Activated naive CD8-positive, alpha-beta T cell treated with anti-CD3 and anti-CD28 coated beads, Interleukin-2, amount 50 U/mL, for 24 hours (primary cell): ENCODE data around the gene LGR6.

Experiments used
- ATAC-seq: fragments of 150-1000 bp; cut with Tn5 transposase; one replicate; pipeline ENCODE4 v1.10.0; 2021
- DNase-seq: peaks from one replicate; pipeline ENCODE4 v3.0.0; 2021
- H3K27ac Mint-ChIP-seq: one replicate; pipeline ENCODE4 v1.8.0; 2021; ENCODE audit warnings: mild to moderate bottlenecking, mixed read lengths
- H3K27me3 Mint-ChIP-seq: one replicate; pipeline ENCODE4 v1.8.0; 2021; ENCODE audit warnings: mixed read lengths
- H3K36me3 Mint-ChIP-seq: one replicate; pipeline ENCODE4 v1.8.0; 2021; ENCODE audit warnings: low read depth, mixed read lengths
- H3K4me1 Mint-ChIP-seq: one replicate; pipeline ENCODE4 v1.8.0; 2021; ENCODE audit warnings: mixed read lengths
- H3K4me3 Mint-ChIP-seq: one replicate; pipeline ENCODE4 v1.8.0; 2021; ENCODE audit warnings: mild to moderate bottlenecking, moderate library complexity, mixed read lengths
- H3K9me3 Mint-ChIP-seq: one replicate; pipeline ENCODE4 v1.8.0; 2021; ENCODE audit warnings: mixed read lengths

Gene LGR6

DNA sequence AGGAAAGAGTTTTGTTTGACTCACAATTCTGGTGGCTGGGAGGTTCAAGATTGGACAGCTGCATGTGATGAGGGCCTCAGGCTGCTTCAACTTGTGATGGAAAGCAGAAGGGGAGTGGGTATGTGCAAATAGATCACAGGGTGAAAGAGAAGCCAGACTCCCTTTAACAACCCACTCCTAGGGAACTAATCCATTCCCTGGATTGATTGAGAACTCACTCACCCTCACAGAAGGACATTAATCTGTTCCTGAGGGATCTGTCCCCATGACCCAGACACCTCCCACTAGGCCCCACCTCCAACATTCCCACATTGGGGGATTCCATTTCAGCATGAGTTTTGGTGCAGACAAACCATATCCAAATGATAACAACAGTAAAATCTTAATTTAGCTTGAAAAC is 122.6 kb downstream of the LGR6 start:
- no peak for ATAC-seq
- H3K36me3 Mint-ChIP-seq, result no peaks in the 10 kb centered on the region

DNA sequence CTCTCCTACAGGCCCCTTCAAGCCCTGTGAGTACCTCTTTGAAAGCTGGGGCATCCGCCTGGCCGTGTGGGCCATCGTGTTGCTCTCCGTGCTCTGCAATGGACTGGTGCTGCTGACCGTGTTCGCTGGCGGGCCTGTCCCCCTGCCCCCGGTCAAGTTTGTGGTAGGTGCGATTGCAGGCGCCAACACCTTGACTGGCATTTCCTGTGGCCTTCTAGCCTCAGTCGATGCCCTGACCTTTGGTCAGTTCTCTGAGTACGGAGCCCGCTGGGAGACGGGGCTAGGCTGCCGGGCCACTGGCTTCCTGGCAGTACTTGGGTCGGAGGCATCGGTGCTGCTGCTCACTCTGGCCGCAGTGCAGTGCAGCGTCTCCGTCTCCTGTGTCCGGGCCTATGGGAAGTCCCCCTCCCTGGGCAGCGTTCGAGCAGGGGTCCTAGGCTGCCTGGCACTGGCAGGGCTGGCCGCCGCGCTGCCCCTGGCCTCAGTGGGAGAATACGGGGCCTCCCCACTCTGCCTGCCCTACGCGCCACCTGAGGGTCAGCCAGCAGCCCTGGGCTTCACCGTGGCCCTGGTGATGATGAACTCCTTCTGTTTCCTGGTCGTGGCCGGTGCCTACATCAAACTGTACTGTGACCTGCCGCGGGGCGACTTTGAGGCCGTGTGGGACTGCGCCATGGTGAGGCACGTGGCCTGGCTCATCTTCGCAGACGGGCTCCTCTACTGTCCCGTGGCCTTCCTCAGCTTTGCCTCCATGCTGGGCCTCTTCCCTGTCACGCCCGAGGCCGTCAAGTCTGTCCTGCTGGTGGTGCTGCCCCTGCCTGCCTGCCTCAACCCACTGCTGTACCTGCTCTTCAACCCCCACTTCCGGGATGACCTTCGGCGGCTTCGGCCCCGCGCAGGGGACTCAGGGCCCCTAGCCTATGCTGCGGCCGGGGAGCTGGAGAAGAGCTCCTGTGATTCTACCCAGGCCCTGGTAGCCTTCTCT is 124.6 kb downstream of the LGR6 start:
- Mint-ChIP-seq H3K4me3 (no peak overlapping the region), H3K9me3 (no peaks in the 10 kb centered on the region), H3K36me3 (no peaks in the 10 kb centered on the region), H3K27ac (no peak overlapping the region), H3K27me3 (no peaks in the 10 kb centered on the region), H3K4me1 (peaks cover 13% of the 10 kb centered on the region)
- ATAC-seq (no peak), DNase-seq (no peak)

More for the DNA sequence above, 122.6 kb downstream of the LGR6 start:
- no peak overlapping the region for H3K4me3 Mint-ChIP-seq
- no peak overlapping the region for H3K27ac Mint-ChIP-seq
- no peak for DNase-seq
- H3K4me1 Mint-ChIP-seq, result peaks cover 22% of the 10 kb centered on the region
- H3K27me3 Mint-ChIP-seq, result no peaks in the 10 kb centered on the region
- no peaks in the 10 kb centered on the region for H3K9me3 Mint-ChIP-seq

DNA sequence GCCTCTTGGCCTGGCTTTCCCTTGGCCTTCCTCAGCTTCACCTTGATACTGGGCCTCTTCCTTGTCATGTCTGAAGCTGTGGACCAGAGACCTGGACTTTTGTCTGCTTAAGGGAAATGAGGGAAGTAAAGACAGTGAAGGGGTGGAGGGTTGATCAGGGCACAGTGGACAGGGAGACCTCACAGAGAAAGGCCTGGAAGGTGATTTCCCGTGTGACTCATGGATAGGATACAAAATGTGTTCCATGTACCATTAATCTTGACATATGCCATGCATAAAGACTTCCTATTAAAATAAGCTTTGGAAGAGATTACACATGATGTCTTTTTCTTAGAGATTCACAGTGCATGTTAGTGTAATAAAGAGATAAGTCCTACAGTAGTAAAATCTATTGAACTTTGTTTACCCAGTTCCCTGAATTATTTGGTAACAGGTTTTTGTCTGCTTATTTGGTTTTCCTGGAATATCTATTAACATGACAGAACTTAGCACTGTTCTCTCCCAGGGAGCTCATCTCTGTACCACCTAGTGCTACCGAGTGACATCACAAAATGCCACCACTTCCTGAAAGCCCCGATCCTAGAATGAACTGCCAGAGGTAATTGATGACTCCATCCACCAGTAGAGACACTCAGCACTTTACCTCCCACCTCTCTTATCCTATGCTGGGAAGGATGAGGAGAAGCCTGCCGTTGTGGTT is 125.9 kb downstream of the LGR6 start:
- no peak for DNase-seq
- Mint-ChIP-seq H3K27ac (no peak overlapping the region), H3K4me1 (peaks cover 13% of the 10 kb centered on the region), H3K36me3 (no peaks in the 10 kb centered on the region), H3K9me3 (no peaks in the 10 kb centered on the region), H3K4me3 (no peak overlapping the region), H3K27me3 (no peaks in the 10 kb centered on the region)
- no peak for ATAC-seq

DNA sequence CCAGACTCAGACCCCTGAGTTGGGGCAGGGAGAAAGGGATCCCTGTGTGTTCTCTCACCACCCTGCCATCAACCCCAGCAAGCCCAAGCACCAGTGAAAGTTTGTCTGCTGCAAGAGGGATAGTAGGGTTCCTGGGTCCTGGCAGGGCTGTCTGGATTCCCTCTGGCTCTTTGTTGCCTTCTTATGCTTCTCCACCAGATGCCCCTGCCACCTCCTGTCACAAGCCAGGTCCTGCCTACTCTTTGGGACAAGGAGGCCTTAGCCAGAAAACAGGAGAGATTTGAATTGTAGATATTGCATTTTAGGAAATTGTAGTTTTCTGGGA is 126.4 kb downstream of the LGR6 start:
- Mint-ChIP-seq H3K9me3 (no peaks in the 10 kb centered on the region), H3K27ac (no peak overlapping the region), H3K27me3 (no peaks in the 10 kb centered on the region), H3K4me3 (no peak overlapping the region), H3K4me1 (peaks cover 13% of the 10 kb centered on the region), H3K36me3 (no peaks in the 10 kb centered on the region)
- no peak for DNase-seq
- no peak for ATAC-seq

DNA sequence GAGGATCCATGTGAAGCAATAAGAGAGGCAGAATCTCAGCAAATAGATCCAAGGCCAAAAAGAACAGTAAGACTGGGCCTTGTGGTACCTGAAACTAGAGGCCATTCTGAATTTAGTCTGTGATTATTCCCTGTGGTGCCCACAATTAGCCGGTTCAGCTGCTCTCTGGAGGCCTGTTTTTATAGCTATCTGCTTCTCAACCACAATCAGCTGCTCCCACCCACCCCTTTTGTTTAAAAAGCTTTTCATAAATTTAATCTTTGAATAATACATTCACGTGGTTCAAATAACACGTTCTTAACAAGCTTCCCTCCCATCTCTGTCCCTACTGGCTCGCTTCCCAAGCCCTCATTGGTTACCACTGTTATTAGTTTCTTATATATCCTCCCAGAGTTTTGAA is 130.1 kb downstream of the LGR6 start:
- no peaks in the 10 kb centered on the region for H3K36me3 Mint-ChIP-seq
- H3K4me1 Mint-ChIP-seq, result peaks cover 13% of the 10 kb centered on the region
- no peak overlapping the region for H3K4me3 Mint-ChIP-seq
- ATAC-seq (no peak), DNase-seq (no peak)
- no peaks in the 10 kb centered on the region for H3K27me3 Mint-ChIP-seq
- H3K27ac Mint-ChIP-seq, result no peak overlapping the region
- H3K9me3 Mint-ChIP-seq, result no peaks in the 10 kb centered on the region

DNA sequence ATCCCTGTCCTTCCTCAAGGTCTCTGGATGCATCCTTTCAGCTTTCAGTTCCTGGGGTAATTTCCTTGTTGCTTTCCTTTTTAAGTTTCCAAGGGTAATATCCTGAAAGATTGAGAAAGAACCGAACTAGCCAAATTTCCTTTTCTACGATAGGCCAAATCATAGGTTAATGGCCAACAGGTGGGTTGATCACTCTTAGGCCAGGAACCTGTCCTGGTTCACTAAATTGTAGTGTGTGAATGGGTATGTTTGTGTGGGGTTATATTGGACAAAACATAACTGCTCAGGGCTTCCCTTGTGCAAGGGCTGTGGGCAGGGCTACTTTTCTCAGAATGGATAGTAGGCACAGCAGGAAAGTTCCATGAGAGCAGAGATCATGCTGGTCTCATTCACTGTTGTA is 131.0 kb downstream of the LGR6 start:
- H3K27ac Mint-ChIP-seq, result no peak overlapping the region
- H3K36me3 Mint-ChIP-seq, result peaks cover 2% of the 10 kb centered on the region
- H3K27me3 Mint-ChIP-seq, result no peaks in the 10 kb centered on the region
- peaks cover 9% of the 10 kb centered on the region for H3K4me1 Mint-ChIP-seq
- DNase-seq (no peak), ATAC-seq (no peak)
- H3K4me3 Mint-ChIP-seq, result no peak overlapping the region
- no peaks in the 10 kb centered on the region for H3K9me3 Mint-ChIP-seq

DNA sequence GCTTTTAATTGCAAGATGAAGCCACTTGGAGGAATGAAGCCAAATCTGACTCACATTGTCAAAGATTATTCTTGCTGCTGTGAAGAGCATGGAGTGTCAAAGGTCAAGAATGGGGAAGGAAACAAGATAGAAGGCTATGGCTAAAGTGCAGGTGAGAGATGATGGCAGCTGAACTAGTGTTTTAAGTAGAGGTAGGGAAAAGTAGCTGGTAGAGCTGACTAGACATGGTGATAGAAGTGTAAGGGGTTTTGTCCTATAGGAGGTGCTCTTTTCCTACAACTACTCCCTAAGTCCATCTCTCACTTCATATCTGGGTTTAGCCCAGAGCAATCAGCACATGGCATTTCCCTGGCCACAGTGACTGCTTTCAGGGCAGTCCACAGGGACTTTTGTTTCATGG is 136.3 kb downstream of the LGR6 start:
- H3K27me3 Mint-ChIP-seq, result no peaks in the 10 kb centered on the region
- ATAC-seq, result no peak

DNA sequence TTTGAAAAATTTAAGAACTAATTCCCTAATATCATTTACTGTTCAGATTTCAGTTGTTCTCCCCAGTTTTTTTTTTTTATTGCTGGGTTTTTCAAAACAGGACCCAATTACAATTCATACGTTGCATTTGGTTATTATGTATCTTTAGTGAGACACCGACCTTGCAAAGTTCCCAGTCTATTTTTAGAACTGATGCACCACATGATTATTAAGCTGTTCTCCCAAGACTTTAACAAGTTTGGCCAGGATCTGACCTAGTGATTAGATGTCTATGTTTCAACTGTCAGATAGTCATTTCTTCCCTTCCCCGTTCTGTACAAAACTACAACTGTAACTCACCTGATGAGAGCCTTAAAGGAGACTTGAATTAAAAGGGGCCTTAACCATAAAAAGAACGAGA is 140.3 kb downstream of the LGR6 start:
- no peak for ATAC-seq
- Mint-ChIP-seq H3K36me3 (peaks cover 50% of the 10 kb centered on the region), H3K27me3 (no peaks in the 10 kb centered on the region), H3K9me3 (no peaks in the 10 kb centered on the region), H3K4me1 (peaks cover 4% of the 10 kb centered on the region), H3K4me3 (no peak overlapping the region), H3K27ac (no peak overlapping the region)
- no peak for DNase-seq

More for the DNA sequence above, 136.3 kb downstream of the LGR6 start:
- no peak overlapping the region for H3K4me3 Mint-ChIP-seq
- DNase-seq, result no peak
- H3K27ac Mint-ChIP-seq, result no peak overlapping the region
- H3K36me3 Mint-ChIP-seq, result peaks cover 39% of the 10 kb centered on the region
- H3K9me3 Mint-ChIP-seq, result no peaks in the 10 kb centered on the region
- no peaks in the 10 kb centered on the region for H3K4me1 Mint-ChIP-seq

DNA sequence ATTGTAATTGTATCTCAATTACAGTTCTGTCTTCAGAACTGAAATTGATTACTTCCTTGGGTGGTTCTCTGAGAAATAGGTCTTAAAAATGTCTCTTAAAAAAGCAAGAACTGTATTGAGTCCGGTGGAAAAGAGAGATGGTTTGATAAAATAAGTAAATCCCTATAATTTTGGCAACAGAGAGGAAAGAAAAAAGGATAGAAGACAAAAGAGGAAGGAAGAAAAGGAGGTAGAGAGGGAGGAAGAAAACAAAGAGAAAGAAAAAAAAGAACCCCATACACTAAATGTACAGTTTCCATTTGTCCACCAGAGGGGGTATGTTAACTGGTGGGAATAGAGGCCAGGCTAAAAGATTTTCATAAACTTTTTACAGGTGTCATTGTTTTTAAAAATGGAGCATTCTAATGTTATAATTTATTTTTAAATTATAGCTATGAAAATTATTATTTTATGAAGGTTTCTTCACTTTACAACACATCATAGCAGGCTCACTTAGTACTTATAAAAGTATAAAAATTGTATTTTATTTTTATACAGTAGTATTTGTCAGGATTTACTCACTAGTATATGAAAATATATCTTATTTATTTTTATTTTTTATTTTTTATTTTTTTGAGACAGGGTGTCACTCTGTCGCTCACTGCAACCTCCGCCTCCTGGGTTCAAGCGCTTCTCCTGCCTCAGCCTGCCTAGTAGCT is 150.2 kb downstream of the LGR6 start:
- peaks cover 31% of the 10 kb centered on the region for H3K4me1 Mint-ChIP-seq
- peak overlapping the region; percentile 7 for H3K27ac Mint-ChIP-seq
- H3K27me3 Mint-ChIP-seq, result no peaks in the 10 kb centered on the region
- ATAC-seq (no peak), DNase-seq (no peak)
- H3K9me3 Mint-ChIP-seq, result no peaks in the 10 kb centered on the region
- peaks cover 11% of the 10 kb centered on the region for H3K36me3 Mint-ChIP-seq
- H3K4me3 Mint-ChIP-seq, result peak overlapping the region; percentile 56

DNA sequence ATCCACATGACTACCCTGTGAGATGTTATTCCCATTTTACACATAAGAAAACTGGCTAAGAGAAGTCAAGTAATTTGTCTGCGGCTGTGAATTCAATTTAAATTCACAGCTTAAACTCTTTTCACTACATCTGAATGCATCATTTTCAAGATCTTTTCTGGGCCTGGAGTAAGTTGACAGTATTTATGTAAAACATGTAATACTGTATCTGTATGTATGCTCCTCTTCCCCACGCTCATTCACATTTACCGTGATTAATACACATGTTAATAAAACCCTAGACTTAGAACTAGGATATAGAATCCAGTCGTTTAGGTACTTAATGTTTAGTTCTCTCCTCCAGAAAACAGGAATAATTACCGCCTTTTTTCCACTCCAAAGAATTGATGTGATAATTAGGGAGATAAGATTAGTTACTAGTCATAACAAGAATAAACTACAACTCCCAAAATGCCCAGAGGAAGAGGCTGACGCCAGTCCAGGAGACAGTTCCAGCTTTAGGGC is 154.5 kb downstream of the LGR6 start:
- Mint-ChIP-seq H3K4me3 (peak overlapping the region; percentile 87), H3K36me3 (no peaks in the 10 kb centered on the region), H3K27me3 (no peaks in the 10 kb centered on the region), H3K27ac (peak overlapping the region; percentile 87), H3K4me1 (peaks cover 25% of the 10 kb centered on the region), H3K9me3 (no peaks in the 10 kb centered on the region)
- no peak for ATAC-seq
- DNase-seq, result no peak

DNA sequence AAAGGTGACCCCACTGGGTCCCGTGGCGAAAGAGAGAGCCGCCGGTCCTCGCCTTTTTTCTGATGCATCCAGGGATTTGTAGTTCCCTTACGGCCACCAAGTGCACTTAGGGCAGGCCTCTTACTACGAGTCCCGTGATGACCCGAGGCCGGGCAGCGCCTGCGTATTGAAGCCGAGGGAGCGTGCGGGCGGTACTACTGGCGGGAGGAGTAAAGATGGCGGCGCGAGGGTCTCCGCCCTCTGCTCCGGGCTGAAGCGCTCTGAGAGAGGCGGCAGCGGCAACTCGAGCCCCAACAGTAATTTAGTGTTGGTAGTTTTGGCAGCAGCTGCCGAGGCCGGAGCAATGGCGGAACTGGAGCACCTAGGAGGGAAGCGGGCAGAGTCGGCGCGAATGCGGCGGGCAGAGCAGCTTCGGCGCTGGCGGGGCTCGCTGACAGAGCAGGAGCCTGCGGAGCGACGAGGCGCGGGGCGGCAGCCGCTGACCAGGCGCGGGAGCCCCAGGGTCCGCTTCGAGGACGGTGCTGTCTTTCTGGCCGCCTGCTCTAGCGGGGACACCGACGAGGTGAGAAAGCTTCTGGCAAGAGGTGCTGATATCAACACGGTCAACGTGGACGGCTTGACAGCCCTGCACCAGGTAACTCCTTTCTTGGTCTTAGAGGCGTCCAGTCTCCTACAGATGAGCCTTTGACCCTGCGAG is 155.1 kb downstream of the LGR6 start, which contains the start of gene PPP1R12B:
Gene PPP1R12B (plus strand): TSS at position 191 of the 697 bp plus-strand sequence. CDS start 153 bp downstream, at position 344.
- peaks cover 21% of the 10 kb centered on the region for H3K4me1 Mint-ChIP-seq
- H3K27me3 Mint-ChIP-seq, result no peaks in the 10 kb centered on the region
- peak within 1 kb of the TSS; percentile 87 for H3K27ac Mint-ChIP-seq
- peak within 1 kb of the TSS; percentile 87 for H3K4me3 Mint-ChIP-seq
- H3K36me3 Mint-ChIP-seq, result no peaks in the 10 kb centered on the region
- ATAC-seq, result peak; percentile 99
- peak; percentile 94 for DNase-seq
- H3K9me3 Mint-ChIP-seq, result no peaks in the 10 kb centered on the region

DNA sequence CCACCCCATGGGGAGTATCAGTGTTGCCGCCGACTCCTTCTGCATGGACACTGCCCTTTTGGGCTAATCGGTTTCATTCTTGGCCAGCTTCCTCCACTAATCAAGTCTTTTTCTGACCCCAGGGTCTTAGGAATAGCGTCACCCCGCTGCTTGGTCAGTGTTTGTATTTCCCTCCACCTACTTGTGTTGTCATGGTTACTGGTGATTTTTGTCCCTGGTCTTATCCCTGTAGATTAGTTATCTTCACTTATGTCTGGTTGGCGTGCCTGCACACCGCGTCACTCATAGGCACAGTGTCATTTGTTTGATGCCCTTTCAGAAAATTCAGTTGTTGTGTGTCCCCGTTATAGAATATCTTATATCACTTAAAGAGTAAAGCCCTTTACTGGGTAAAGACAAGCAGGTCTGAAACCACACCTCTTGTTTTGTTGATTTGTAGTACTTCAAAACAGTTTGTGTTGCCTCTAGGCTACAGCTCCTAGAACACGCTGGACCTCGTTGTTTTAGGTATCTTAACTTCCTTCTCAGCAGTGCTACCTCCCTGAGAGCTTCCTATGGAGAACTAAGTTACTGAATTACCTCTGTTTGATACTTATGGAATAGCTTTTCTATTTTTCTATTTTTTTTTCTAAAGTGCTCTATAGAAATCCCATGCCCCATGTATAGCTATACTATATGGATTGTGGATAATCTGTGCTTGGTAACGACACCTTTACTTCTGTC is 155.8 kb downstream of the LGR6 start:
- no peaks in the 10 kb centered on the region for H3K27me3 Mint-ChIP-seq
- no peak for ATAC-seq
- no peaks in the 10 kb centered on the region for H3K36me3 Mint-ChIP-seq
- H3K27ac Mint-ChIP-seq, result peak overlapping the region; percentile 40
- no peak for DNase-seq
- H3K9me3 Mint-ChIP-seq, result no peaks in the 10 kb centered on the region
- peaks cover 20% of the 10 kb centered on the region for H3K4me1 Mint-ChIP-seq
- H3K4me3 Mint-ChIP-seq, result peak overlapping the region; percentile 87

DNA sequence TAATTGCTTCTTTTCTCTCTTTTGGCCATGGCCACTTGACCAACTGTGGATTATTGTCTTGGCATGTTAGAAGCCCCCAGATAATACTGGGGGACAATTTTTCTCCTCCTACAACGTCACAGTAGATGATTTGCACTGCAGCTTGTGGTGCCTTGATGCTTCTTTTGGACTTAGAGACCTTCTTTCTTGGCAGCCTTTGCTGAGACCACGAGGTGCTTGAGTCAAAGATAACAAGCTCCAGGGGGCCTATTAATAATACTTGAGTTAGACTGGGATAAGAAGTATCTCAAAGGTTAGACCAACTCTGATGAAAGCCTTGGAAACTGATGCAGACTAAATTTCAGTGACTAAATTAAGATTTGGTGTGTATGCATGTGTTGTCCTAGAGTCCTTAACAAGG is 158.1 kb downstream of the LGR6 start:
- H3K27ac Mint-ChIP-seq, result no peak overlapping the region

More for the DNA sequence above, 158.1 kb downstream of the LGR6 start:
- no peak overlapping the region for H3K4me3 Mint-ChIP-seq
- peaks cover 1% of the 10 kb centered on the region for H3K36me3 Mint-ChIP-seq
- ATAC-seq (no peak), DNase-seq (no peak)
- no peaks in the 10 kb centered on the region for H3K9me3 Mint-ChIP-seq
- no peaks in the 10 kb centered on the region for H3K27me3 Mint-ChIP-seq
- peaks cover 20% of the 10 kb centered on the region for H3K4me1 Mint-ChIP-seq
